NCI-H524 (cell line): Measurements from ENCODE around the gene KRT37.

ENCODE experiments used
- DNase-seq, 2 experiments: peaks; one replicate each; lab custom pipeline; 2025; lab: John Stamatoyannopoulos, UW

The KRT37 gene

DNA sequence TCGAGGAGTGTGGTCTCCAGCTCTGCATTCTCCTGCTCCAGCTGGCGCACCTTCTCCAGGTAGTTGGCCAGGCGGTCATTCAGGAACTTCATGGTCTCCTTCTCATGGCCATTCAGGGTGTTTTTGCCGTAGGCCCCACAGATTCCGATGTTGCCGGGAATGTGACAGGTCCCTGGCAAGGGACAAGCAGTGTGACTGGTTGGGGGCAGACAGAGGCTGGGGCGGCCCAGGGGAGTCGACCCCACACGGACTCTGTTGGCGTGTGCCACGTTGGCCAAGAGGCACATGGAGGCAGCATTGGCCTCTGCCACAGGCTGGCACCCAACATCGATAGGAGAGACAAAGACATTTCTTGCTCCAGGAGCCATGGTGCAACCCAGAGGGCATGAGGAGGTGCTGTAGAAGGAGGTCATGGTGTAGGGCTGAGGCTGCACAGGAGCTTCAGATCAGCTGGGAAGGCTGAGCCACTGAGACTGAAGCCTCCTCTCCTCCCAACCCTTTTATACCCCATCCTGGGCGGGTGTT lies at the start of gene KRT37:
Gene KRT37 (minus strand): TSS at position 475 of the 525 bp plus-strand sequence. CDS start 62 bp downstream, at position 413.
- no peak for DNase-seq

DNA sequence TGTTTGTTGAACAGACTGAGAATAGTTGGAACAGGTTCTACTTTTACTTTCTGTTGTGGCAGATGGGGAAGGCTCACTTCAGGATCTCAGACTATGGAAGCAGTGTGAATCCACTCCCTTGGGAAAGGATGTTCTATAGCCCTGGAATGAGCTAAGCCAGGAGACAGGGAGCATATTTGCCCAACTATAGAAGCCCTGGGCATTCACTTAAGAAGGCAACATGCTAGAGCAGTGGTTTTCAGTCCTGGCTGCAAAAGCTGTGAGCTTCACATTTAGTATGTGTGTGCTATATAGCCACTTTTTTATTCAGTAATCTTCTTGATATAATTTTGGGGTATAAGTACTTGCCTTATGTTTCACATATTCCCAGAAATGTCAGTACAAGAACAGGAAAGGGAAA lies 44.0 kb upstream of the KRT37 start:
- no peak for DNase-seq

DNA sequence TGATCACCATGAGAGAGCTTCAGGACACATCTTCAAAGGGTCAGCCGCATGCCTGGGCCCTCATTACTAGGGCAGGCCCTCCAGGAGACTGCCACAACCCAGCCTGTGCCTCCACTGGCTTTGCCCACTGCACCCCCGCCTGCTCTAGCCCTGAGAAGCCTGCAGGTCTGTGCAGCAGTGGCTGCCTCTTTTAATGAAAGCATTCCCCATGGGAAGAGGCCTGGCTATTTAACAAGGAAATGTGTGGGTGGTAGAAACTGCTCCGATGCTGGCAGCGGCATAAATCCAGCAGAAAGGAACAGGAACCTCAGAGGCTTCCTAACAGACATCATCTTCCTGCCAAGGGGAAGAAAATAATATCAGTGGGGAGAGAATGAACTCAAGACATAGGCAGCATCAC lies 43.2 kb upstream of the KRT37 start:
- DNase-seq = no peak

DNA sequence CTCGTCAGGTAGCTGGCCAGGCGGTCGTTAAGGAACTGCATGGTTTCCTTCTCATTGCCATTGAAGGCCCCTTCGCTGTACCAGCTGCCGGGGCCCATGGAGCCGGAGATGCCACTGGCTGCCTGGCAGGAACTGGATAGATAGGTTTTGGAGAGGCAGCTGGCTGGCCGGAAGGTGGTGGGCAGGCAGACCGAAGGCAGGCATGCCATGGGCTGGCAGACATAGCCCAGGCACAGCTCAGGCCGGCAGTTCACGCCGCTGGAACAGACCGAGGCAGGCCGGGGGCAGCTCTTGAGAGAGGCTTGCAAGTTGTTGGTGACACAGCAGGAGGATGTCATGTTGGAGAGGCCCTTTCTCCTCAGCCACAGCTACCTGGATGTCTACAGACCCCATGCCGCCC lies 42.6 kb upstream of the KRT37 start, which contains the start of gene KRT32:
Gene KRT32 (minus strand): TSS at position 399 of the 400 bp plus-strand sequence. CDS start 61 bp downstream, at position 338.
- DNase-seq = no peak

DNA sequence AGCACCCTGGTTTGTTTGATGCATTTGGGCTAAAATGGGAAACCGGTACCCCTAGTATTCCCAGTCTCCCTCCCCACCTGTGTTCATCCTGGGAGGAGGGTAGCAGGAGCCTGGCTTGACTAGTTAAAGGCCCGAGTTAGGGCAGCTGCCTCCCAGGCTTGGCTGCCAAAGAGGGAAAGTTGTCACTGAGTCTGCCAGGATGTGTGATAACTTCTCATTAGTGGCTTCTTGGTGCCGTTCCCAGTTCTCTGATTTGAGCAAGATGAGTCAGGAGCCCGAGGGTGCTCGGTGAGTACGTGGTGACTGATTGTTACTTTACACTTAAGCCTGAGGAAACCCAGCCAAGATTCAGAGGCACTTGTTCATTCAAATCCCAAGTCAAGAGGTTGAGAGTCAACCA lies 40.3 kb upstream of the KRT37 start:
- DNase-seq = no peak

DNA sequence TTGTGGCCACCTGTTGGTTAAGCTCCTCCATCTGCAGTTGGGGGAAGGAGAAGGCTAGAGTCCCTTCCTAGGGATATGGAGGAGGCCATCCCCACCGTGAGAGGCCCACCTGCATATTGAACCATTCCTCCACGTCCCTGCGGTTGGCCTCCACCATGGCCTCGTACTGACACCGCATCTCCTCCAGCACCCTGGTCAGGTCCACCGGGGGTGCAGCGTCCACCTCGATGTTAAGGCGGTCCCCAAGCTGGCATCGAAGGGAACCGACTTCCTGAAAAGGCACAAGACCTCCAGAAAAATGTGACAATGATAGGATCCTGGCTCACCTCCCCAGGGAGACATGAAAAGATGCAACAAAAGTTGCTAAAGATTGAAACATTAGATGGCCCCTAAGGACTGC lies 39.8 kb upstream of the KRT37 start:
- DNase-seq = no peak

DNA sequence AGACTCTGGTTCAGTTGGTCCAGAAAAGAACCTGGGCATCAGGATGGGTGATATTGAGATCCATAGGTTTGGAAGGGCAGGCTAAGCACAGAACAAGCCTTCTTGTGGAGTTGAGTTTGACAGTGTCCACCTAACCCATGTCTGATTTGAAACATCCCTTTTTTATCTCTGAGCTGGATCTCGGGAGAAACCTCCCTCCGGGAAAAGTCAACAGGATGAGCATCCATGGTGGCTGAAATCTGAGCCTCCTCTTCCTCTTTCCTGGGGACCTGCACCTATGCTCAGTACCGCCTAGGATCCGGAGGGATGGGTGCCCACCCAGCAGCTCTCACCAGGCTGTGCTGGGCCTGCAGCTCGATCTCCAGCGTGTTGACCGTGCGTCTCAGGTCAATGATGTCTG lies 39.4 kb upstream of the KRT37 start:
- no peak for DNase-seq

DNA sequence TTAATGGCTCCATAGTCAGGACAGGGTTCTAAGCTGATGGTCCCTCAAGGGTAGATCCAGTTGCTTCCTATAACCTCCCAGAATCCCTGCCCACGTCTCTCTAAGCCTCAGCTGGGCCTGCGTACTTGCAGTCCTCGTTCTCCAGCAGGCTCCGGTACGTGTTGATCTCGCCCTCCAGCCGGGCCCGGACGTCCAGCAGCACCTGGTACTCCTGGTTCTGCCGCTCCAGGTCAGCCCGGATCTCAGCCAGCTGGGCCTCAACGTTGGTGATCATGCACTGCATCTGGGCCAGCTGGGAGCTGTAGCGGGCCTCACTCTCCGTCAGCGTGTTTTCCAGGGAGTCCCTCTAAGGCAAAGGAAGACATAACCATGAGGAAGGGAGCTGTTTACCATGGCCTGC lies 38.3 kb upstream of the KRT37 start:
- DNase-seq = no peak

DNA sequence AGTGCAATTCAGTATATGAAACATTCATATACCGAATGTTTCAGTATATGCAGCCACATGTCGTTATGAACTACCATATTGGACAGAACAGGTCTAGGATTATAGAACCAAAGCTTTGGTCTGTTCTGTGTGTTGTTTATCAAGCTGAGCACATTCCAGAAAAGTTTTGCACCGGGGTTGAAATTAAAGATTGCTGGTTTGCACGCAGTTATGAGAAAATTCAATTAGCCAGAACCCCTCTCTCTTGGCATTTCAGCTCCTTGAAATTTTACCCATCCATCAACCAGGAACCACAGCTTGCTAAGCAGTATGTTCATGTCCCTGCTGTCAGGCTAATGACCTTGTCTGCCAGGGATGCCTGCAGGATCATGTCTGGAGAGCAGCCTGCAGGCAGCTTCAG lies 33.3 kb upstream of the KRT37 start:
- no peak for DNase-seq

DNA sequence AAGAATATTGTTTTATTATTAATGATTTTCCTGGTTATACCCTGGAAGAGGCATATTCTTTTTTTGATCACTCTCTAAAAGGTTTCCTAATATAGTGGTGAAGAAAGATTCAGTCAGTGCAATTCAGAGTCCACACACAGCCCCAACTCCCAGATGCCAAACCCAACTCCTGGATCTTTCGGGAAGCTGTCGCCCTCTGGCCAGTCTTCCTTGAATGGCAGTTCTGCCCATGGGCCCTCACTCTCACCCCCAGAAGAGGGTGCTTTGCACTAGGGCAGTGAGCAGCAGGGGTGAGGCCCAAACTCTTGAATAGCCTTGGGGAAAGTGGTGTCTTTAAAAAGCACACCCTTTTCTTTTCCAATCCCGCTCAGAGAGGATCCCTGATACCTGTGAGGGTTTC lies 31.8 kb upstream of the KRT37 start:
- DNase-seq = no peak

DNA sequence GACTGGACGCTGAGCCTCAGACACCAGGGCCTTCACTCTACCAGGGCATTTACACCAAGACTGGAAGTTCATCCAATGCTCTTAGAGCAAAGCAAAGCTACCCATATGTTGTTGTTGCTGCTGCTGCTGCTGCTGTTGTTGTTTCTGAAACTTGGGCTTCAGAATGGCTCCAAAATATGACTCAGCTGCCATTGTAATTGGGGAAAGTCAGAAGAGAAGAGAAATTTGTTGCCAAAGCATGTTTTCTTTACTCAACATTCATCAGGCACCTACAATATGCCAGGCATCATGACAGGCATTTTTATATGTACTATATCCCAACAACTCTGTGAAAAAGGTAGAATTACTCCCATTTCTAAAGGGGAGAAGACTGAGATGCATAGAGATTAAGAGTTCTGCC lies 30.9 kb upstream of the KRT37 start:
- DNase-seq = no peak

DNA sequence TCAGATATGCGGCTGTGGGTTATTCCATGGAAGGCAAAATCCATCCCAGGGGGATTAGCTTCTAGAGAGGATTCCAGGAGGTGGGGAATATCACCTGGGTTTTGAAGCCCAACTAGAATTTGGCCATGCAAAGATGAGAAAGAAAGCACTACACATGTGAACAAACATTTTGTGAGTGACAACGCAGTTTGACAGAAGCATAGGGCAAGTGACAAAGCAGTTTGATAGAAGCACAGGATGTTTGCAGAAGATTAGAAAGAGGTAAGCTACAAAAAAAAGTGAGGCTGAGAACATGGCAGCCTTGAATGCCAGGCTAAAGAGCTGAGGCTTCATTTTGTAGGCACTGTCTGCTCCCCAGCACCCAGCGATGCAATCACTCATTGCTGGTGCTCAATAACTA lies 28.7 kb upstream of the KRT37 start:
- DNase-seq = no peak

DNA sequence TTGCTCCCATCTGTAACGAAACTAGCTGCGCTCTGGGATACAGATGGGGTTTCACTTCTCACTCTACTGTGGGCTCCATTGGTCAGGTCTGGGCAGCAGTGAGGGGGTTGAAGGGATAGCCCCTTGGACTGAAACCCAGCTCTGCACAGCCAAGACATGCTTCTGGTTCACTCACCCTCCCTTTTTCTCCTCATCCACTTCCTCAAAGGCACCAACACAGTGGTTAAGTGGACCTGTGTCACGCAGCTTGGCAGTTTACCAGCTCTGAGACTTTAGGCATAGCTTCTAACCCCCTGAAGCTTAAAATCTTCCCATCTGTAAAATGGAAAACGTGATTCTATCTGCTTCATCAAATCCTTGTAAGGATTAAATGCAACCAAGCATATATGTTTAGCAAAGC lies 27.9 kb upstream of the KRT37 start:
- DNase-seq = no peak

DNA sequence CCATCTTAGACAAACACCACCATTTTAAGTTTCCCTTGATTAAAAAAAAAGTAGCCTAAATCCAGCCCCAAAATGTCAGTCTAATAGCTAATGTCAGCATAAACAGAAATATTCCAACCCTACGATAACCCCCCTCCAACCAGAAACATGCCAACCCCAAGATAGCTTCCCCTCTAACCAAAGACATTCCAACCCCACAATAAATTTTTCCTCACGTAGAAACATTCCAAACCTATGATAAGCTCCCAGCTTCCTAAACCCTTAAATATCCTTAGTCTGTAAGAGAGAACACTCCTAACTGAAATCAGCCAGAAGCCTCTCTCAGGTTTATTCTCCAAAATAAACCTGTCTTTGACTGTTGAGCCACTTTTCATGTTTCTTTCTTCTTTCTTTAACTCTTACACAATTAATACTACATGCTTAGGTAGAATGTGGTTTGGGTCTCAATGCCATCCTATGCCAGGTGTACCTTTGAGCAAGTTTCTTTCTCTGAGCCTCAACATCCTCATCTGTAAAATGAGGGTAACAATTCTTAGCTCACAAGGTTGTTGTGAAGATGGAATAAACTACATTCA lies 26.9 kb upstream of the KRT37 start:
- DNase-seq = no peak

DNA sequence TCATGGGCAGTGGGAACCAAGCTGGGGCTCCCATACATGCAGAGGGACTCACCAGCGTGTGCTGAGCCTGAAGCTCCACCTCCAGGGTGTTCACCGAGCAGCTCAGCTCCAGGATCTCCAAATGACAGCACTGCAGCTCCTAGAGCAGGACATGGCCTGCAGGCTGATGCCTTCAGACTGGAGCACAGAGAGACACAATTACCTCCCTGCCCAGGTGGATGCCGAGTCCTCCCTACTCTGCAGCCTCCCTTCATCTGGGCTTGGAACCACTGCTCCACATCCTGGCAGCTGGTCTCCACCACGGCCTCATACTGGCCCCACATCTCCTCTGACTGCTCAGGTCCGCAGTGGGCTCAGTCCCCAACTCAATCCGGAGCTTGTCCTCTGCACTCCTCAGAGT lies 24.6 kb upstream of the KRT37 start:
- no peak for DNase-seq

DNA sequence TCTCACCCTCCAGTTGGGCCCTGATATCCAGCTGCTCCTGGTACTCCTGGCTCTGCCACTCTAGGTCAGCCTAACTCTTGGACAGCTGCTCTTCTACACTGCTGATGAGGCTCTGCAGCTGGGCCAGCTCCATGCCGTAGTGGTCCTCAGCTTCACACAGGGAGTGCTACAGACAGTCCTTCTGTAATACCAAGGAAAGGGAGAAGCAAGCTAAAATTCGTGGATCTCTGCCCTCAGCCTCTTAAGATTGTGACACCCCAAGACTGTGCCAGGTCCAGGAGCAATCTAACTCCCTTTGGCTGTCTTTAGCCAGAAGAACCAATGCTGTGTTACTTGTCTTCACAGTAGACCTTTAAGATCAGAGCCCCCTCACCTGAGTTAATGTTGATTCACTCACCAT lies 24.1 kb upstream of the KRT37 start:
- no peak for DNase-seq

DNA sequence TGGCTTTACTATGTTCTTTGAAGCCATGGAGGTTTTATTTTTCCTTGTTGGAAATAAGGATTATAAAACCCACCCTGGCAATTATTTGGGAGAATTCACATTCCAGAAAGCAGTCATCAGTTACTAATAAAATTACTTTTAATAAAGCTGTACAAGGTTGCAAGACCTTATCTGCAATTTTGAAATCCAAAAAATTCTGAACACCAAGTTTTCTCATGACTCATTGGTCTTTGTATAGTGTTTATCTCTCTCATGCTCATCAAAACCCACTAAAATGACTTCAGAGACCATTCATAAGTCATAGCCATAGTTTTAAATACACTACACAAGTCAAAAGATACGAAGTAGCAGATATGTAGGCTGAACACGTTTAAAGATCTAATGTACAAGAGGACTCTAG lies 22.4 kb upstream of the KRT37 start:
- no peak for DNase-seq

DNA sequence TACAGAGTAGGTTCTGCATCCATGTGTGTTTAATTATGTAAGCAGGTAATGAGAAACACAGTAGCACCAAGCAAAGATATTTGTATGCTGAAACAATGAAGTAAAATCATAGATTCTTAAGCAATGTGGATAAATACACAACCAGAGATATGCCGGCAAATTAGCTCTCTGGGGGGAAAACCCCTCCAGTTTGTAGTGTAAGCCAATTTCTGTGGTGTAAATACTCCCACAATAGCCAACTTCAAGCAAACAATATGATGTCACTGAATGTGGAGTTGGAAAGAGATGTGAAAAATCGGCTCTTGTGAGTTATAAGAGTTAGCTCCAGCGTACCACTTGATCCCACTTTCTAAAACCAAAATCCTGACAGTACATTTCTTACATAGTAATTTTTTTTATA lies 20.3 kb upstream of the KRT37 start:
- DNase-seq = no peak

DNA sequence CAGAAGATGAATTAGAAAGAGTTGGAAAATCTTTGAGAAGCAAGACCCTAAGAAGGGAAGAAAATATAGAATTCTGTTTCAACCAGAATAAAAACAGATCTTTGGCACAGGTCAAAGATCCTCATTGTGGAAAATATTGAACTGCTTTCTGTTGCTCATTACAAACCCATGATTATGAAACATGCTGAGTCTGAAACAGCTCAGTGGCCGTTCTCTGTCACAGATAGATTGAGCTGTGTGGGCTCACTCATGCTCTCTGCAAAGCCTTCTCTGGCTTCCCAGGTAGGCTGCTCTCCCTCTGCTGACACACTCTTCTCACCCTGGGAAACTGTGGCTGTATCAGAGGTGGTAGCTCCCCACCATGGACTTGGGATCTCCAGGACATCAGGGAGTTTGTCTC lies 19.8 kb upstream of the KRT37 start:
- no peak for DNase-seq

DNA sequence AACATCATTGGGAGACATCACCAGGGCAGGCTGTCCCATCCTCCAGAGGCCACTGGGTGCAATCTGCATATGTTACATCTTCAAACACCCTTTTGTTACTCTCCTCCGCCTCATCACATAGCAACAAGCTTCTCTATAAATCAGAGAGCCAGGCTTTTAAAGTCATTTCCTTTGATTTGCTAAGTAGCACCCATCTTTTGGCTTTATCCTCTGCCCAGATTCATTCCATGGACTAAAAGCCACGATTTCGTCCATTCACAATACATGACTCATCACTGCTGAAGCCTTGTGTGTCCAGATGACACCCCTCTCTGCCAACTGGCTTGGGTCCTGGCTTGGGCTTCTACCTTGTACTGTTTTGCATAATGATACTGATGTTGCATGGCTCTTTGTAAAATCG lies 18.4 kb upstream of the KRT37 start:
- no peak for DNase-seq

DNA sequence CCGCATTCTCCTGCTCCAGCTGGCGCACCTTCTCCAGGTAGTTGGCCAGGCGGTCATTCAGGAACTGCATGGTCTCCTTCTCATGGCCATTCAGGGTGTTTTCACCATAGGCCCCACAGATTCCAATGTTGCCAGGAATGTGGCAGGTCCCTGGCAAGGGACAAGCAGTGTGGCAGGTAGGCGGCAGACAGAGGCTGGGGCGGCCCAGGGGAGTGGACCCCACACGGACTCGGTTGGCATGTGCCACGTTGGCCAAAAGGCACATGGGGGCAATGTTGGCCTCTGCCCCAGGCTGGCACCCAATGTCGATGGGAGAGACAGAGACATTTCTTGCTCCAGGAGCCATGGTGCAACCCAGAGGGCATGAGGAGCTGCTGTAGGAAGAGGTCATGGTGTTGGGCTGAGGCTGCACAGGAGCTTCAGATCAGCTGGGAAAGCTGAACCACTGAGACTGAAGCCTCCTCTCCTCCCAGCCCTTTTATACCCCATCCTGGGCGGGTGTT lies 16.2 kb upstream of the KRT37 start, which contains the start of gene KRT38:
Gene KRT38 (minus strand): TSS at position 453 of the 503 bp plus-strand sequence. CDS start 62 bp downstream, at position 391.
- DNase-seq = no peak

DNA sequence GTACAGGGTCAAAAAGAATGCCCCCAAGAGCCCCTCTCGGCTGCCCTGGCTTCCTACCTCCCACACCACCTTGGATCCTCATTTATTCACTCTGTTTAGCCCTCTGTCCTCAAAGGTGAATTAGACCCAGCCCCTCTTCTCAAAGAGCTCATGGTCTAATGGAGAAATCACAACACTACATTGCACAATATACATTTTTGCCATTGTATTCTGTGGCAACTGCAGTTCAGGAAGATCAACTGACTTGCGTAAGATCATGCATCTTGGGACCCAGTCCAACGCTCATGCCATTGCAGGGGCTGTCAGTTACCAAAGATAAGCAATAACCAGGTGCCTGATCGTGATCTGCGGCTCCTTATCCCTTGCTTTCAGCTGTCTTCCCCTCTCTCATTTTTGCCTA lies 15.0 kb upstream of the KRT37 start:
- DNase-seq = no peak

DNA sequence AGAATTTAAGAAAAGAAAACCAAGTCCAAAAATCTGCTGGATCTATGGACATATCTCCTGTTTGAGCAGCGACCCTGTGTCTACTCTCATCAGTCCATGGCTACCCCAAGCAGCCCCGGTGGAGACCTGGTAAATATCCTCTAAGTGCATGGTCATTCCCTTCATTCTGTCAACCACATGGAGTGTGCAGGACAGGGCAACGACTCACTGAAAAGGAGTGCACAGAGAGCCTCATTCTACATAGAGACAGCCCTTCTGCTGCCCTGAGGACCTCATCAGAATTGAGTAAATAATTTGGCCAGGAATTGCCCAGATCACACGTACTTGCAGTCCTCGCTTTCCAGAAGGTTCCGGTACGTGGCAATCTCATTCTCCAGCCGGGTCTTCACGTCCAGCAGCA lies 13.4 kb upstream of the KRT37 start:
- DNase-seq = no peak

DNA sequence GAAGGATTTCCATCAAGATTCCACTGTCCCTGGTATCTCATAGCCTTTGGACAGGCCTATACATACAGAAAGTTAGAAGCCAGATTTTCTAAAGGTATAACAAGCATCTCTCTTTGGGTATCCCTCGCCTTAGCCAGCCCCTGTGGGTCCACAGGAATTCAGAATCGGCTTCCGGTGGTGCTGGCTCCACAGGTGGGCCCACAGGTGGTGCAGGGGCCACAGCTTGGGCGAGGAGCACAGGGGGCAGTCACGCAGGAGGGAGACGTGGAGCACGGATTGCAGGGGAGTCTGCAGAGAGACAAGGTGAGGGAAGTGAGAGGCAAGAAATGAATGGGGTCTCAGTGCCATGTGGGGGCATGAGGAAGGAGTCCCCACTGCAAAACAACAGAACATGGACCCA lies 12.9 kb upstream of the KRT37 start:
- DNase-seq = no peak
